Measurements from ENCODE around the gene NPAS2. TPM values are rescaled to one million over a fixed set of nuclear protein-coding genes. Genes with fewer than 3 reads are reported as not detected.
A peak's percentile ranks its signal among the peaks of the same experiment; 100 is the strongest.

NPAS2 gene
- total RNA-seq, 2 donors from 2014 or later, result 33.9 to 38.3 TPM

DNA sequence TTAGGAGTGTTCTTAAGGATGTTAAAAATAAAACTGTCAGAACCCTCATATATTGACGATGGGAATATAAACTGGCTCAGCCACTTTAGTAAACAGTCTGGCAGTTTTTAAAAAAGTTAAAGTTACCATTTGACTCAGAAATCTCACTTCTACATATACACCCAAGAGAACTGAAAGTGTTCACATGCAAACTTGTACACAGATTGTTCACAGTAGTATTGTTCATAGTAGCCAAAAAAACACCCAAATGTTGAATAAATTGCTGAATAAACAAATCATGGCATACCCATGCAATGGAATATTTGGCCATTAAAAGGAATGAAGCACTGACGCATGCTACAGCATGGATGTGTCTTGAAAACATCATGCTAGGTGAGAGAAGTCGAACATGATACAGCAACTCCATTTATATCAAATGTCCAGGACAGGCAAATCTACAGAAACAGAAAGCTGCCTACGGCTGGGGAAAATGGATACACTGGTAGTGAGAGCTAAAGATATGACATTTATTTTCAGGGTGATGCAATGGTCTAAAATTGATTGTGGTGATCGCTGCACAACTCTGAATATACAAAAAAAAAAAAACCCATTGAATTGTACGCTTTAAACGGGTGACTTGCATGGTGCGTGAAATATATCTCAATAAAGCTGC is 192.2 kb downstream of the NPAS2 start:
- H3K4me3 ChIP-seq, result no peak overlapping the region

GRCh38 chr2:101012706-101013181 is 192.8 kb downstream of the NPAS2 start:
- DNase-seq, result peak; percentile 44
- no peaks in the 10 kb centered on the region for H3K36me3 ChIP-seq
- intact Hi-C loops (cut with DNase I), result loop anchor here (5.0 kb wide), 2 partner anchors 140 to 195 kb away; partner anchors contain the start of gene TBC1D8

More for the DNA sequence above, 192.2 kb downstream of the NPAS2 start:
- Histone ChIP-seq H3K4me1 (no peaks in the 10 kb centered on the region), H3K9me3 (no peaks in the 10 kb centered on the region), H3K27me3 (no peaks in the 10 kb centered on the region), H3K9ac (ENCODE audit: low read depth in 2 of 2, low read length in 2 of 2) (no peak overlapping the region), H3K27ac (no peak overlapping the region), H3K36me3 (peaks cover 2% of the 10 kb centered on the region)
- intact Hi-C loops (cut with DNase I), result loop anchor here (5.0 kb wide), 2 partner anchors 140 to 195 kb away; partner anchors contain the start of gene TBC1D8
- DNase-seq, result no peak
- TF ChIP-seq, protein P1, sequence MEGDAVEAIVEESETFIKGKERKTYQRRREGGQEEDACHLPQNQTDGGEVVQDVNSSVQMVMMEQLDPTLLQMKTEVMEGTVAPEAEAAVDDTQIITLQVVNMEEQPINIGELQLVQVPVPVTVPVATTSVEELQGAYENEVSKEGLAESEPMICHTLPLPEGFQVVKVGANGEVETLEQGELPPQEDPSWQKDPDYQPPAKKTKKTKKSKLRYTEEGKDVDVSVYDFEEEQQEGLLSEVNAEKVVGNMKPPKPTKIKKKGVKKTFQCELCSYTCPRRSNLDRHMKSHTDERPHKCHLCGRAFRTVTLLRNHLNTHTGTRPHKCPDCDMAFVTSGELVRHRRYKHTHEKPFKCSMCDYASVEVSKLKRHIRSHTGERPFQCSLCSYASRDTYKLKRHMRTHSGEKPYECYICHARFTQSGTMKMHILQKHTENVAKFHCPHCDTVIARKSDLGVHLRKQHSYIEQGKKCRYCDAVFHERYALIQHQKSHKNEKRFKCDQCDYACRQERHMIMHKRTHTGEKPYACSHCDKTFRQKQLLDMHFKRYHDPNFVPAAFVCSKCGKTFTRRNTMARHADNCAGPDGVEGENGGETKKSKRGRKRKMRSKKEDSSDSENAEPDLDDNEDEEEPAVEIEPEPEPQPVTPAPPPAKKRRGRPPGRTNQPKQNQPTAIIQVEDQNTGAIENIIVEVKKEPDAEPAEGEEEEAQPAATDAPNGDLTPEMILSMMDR (IDR thresholded peaks at IDR 0.05), result no peak

GRCh38 chr2:101014264-101014857 is 194.4 kb downstream of the NPAS2 start:
- H3K4me1 ChIP-seq, result no peaks in the 10 kb centered on the region
- intact Hi-C loops (cut with DNase I), result loop anchor here (5.0 kb wide), 2 partner anchors 138 to 193 kb away; partner anchors contain the start of gene TBC1D8
- DNase-seq, result no peak
- H3K27ac ChIP-seq, result no peak overlapping the region
- H3K36me3 ChIP-seq, result no peaks in the 10 kb centered on the region
- H3K27me3 ChIP-seq, result no peaks in the 10 kb centered on the region
- TF ChIP-seq, protein P1 (IDR thresholded peaks at IDR 0.05), result no peak
- H3K9me3 ChIP-seq, result no peaks in the 10 kb centered on the region
- no peak overlapping the region for H3K9ac ChIP-seq (ENCODE audit: low read depth in 2 of 2, low read length in 2 of 2)
- H3K4me3 ChIP-seq, result no peak overlapping the region

More at GRCh38 chr2:101012706-101013181, 192.8 kb downstream of the NPAS2 start:
- Histone ChIP-seq H3K4me1 (no peaks in the 10 kb centered on the region), H3K4me3 (no peak overlapping the region), H3K9me3 (no peaks in the 10 kb centered on the region), H3K27me3 (no peaks in the 10 kb centered on the region), H3K9ac (ENCODE audit: low read depth in 2 of 2, low read length in 2 of 2) (no peak overlapping the region), H3K27ac (no peak overlapping the region)
- TF ChIP-seq, protein P1 (IDR thresholded peaks at IDR 0.05), result peak; percentile 76

DNA sequence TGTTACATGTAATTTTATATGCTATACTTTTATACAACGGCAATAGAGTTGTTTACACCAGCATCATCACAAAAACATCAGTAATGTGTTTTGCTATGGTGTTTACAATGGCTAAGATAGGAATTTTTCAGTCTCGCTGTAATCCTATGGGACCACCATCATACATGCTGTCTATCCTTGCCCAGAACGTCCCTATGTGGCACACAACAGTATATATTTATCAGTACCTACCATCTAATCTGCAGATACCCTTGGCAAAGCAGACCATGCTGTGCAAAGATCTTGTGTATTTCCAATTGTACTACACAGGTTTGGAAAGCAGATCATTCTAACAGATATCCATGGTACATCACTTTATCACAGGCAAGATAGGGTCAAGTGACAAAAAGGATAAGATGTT is 197.4 kb downstream of the NPAS2 start:
- Histone ChIP-seq H3K9ac (ENCODE audit: low read depth in 2 of 2, low read length in 2 of 2) (no peak overlapping the region), H3K4me1 (no peaks in the 10 kb centered on the region), H3K36me3 (peaks cover 5% of the 10 kb centered on the region), H3K9me3 (no peaks in the 10 kb centered on the region), H3K4me3 (no peak overlapping the region), H3K27ac (no peak overlapping the region), H3K27me3 (no peaks in the 10 kb centered on the region)
- no peak for DNase-seq
- intact Hi-C loops (cut with DNase I), result no loop called here
- TF ChIP-seq, protein P1 (IDR thresholded peaks at IDR 0.05), result no peak

- Histone ChIP-seq H3K9me3 (no peaks in the 10 kb centered on the region), H3K27ac (no peak overlapping the region), H3K27me3 (no peaks in the 10 kb centered on the region), H3K4me1 (no peaks in the 10 kb centered on the region), H3K36me3 (peaks cover 5% of the 10 kb centered on the region), H3K4me3 (no peak overlapping the region), H3K9ac (ENCODE audit: low read depth in 2 of 2, low read length in 2 of 2) (peak overlapping the region in 1 of 2 donors; percentile 12)
- intact Hi-C loops (cut with DNase I), result no loop called here
- TF ChIP-seq, protein P1 (IDR thresholded peaks at IDR 0.05), result no peak
- DNase-seq, result no peak
Measured at GRCh38 chr2:101018934-101019333, 199.0 kb downstream of the NPAS2 start.
